Activated CD4-positive, alpha-beta T cell treated with anti-CD3 and anti-CD28 coated beads, Interleukin-2, amount 10 ng/mL, durations not matched to agents 7 days and 5 days (primary cell): ENCODE data around the gene RORB. TPM values are rescaled to one million over a fixed set of nuclear protein-coding genes. Genes with fewer than 3 reads are reported as not detected.

Experiments used
- CTCF ChIA-PET: fragments of 350-600 bp; sonication (Branson Sonifier 250); formaldehyde crosslinking; loops from one replicate; lab custom pipeline; 2021; ENCODE audit warnings: antibody characterized with exemption; lab: Charles Lee
- POLR2A ChIA-PET: fragments of 350-600 bp; sonication (Branson Sonifier 250); formaldehyde crosslinking; loops from one replicate; lab custom pipeline; 2021; ENCODE audit warnings: antibody characterized with exemption; lab: Charles Lee
- DNase-seq: peaks from one replicate; pipeline ENCODE4 v3.0.0-alpha.2; 2020
- H3K27ac Mint-ChIP-seq: one replicate; pipeline ENCODE4 v1.8.0; 2021; ENCODE audit warnings: mild to moderate bottlenecking, moderate library complexity, mixed read lengths
- H3K27me3 Mint-ChIP-seq: one replicate; pipeline ENCODE4 v1.8.0; 2021; ENCODE audit warnings: mixed read lengths
- H3K36me3 Mint-ChIP-seq: one replicate; pipeline ENCODE4 v1.8.0; 2021; ENCODE audit warnings: low read depth, mixed read lengths
- H3K4me1 Mint-ChIP-seq: one replicate; pipeline ENCODE4 v1.8.0; 2021; ENCODE audit warnings: mixed read lengths
- H3K4me3 Mint-ChIP-seq: one replicate; pipeline ENCODE4 v1.8.0; 2021; ENCODE audit warnings: mild to moderate bottlenecking, moderate library complexity, mixed read lengths
- H3K9me3 Mint-ChIP-seq: one replicate; pipeline ENCODE4 v1.8.0; 2021; ENCODE audit warnings: mixed read lengths
- total RNA-seq, 2 experiments: library from RNA; stranded (reverse); gene quantifications; one replicate each; pipeline ENCODE4 v1.2.3, GENCODE V29; 2021

RORB gene
- total RNA-seq, 2 experiments from 2014 or later: not detected

GRCh38 chr9:74573640-74574191, 76.6 kb downstream of the RORB start:
- CTCF ChIA-PET: no interaction called here
- no peaks in the 10 kb centered on the region for H3K36me3 Mint-ChIP-seq
- H3K27me3 Mint-ChIP-seq: no peaks in the 10 kb centered on the region
- POLR2A ChIA-PET: no interaction called here
- no peaks in the 10 kb centered on the region for H3K9me3 Mint-ChIP-seq
- no peak overlapping the region for H3K27ac Mint-ChIP-seq
- H3K4me3 Mint-ChIP-seq: no peak overlapping the region
- no peaks in the 10 kb centered on the region for H3K4me1 Mint-ChIP-seq
- DNase-seq: no peak

- no peaks in the 10 kb centered on the region for H3K27me3 Mint-ChIP-seq
- no peak overlapping the region for H3K4me3 Mint-ChIP-seq
- CTCF ChIA-PET: interaction anchor here (0.6 kb wide), 1 partner anchor 1468 kb away, joined by 3 read pairs; no protein-coding TSS in a partner anchor
- no peak overlapping the region for H3K27ac Mint-ChIP-seq
- no peak for DNase-seq
- H3K9me3 Mint-ChIP-seq: no peaks in the 10 kb centered on the region
- H3K4me1 Mint-ChIP-seq: no peaks in the 10 kb centered on the region
- POLR2A ChIA-PET: no interaction called here
- no peaks in the 10 kb centered on the region for H3K36me3 Mint-ChIP-seq
Observed at GRCh38 chr9:74576176-74576575, 79.0 kb downstream of the RORB start.

- H3K27ac Mint-ChIP-seq: no peak overlapping the region
Observed at GRCh38 chr9:74577956-74578355, 80.8 kb downstream of the RORB start.

GRCh38 chr9:74589576-74589975, 92.4 kb downstream of the RORB start:
- Mint-ChIP-seq H3K4me1 (no peaks in the 10 kb centered on the region), H3K4me3 (no peak overlapping the region), H3K9me3 (no peaks in the 10 kb centered on the region), H3K27me3 (peaks cover 1% of the 10 kb centered on the region), H3K27ac (no peak overlapping the region), H3K36me3 (no peaks in the 10 kb centered on the region)
- DNase-seq: no peak
- ChIA-PET POLR2A (no interaction called here), CTCF (no interaction called here)

More at GRCh38 chr9:74577956-74578355, 80.8 kb downstream of the RORB start:
- no peaks in the 10 kb centered on the region for H3K9me3 Mint-ChIP-seq
- no peak for DNase-seq
- no peak overlapping the region for H3K4me3 Mint-ChIP-seq
- H3K27me3 Mint-ChIP-seq: no peaks in the 10 kb centered on the region
- no peaks in the 10 kb centered on the region for H3K36me3 Mint-ChIP-seq
- H3K4me1 Mint-ChIP-seq: no peaks in the 10 kb centered on the region
- ChIA-PET CTCF (no interaction called here), POLR2A (no interaction called here)

GRCh38 chr9:74595286-74595685, 98.2 kb downstream of the RORB start:
- Mint-ChIP-seq H3K4me1 (no peaks in the 10 kb centered on the region), H3K27ac (no peak overlapping the region), H3K4me3 (no peak overlapping the region), H3K9me3 (no peaks in the 10 kb centered on the region), H3K27me3 (peaks cover 1% of the 10 kb centered on the region), H3K36me3 (no peaks in the 10 kb centered on the region)
- DNase-seq: no peak
- ChIA-PET POLR2A (no interaction called here), CTCF (no interaction called here)

GRCh38 chr9:74598874-74599273, 101.7 kb downstream of the RORB start:
- H3K9me3 Mint-ChIP-seq: no peaks in the 10 kb centered on the region
- H3K4me3 Mint-ChIP-seq: no peak overlapping the region
- H3K4me1 Mint-ChIP-seq: no peaks in the 10 kb centered on the region
- ChIA-PET POLR2A (no interaction called here), CTCF (no interaction called here)
- no peaks in the 10 kb centered on the region for H3K27me3 Mint-ChIP-seq
- H3K27ac Mint-ChIP-seq: no peak overlapping the region
- DNase-seq: no peak
- no peaks in the 10 kb centered on the region for H3K36me3 Mint-ChIP-seq

- no peak overlapping the region for H3K4me3 Mint-ChIP-seq
- ChIA-PET CTCF (no interaction called here), POLR2A (no interaction called here)
- H3K36me3 Mint-ChIP-seq: no peaks in the 10 kb centered on the region
- no peak overlapping the region for H3K27ac Mint-ChIP-seq
- no peak for DNase-seq
- no peaks in the 10 kb centered on the region for H3K4me1 Mint-ChIP-seq
- H3K9me3 Mint-ChIP-seq: no peaks in the 10 kb centered on the region
- peaks cover 2% of the 10 kb centered on the region for H3K27me3 Mint-ChIP-seq
Observed at GRCh38 chr9:74609671-74610405, 112.7 kb downstream of the RORB start.

- Mint-ChIP-seq H3K4me3 (no peak overlapping the region), H3K4me1 (no peaks in the 10 kb centered on the region), H3K36me3 (no peaks in the 10 kb centered on the region), H3K27ac (no peak overlapping the region), H3K27me3 (peaks cover 2% of the 10 kb centered on the region), H3K9me3 (no peaks in the 10 kb centered on the region)
- DNase-seq: no peak
- POLR2A ChIA-PET: no interaction called here
- CTCF ChIA-PET: no interaction called here
Observed at GRCh38 chr9:74610523-74611061, 113.5 kb downstream of the RORB start.

- Mint-ChIP-seq H3K4me3 (no peak overlapping the region), H3K4me1 (no peaks in the 10 kb centered on the region), H3K27ac (no peak overlapping the region), H3K9me3 (no peaks in the 10 kb centered on the region), H3K36me3 (no peaks in the 10 kb centered on the region), H3K27me3 (no peaks in the 10 kb centered on the region)
- no peak for DNase-seq
- ChIA-PET POLR2A (no interaction called here), CTCF (no interaction called here)
Observed at GRCh38 chr9:74630228-74630627, 133.1 kb downstream of the RORB start.

GRCh38 chr9:74639112-74639511, 142.0 kb downstream of the RORB start:
- Mint-ChIP-seq H3K27ac (no peak overlapping the region), H3K4me3 (no peak overlapping the region), H3K9me3 (no peaks in the 10 kb centered on the region), H3K36me3 (no peaks in the 10 kb centered on the region), H3K4me1 (no peaks in the 10 kb centered on the region), H3K27me3 (no peaks in the 10 kb centered on the region)
- ChIA-PET POLR2A (no interaction called here), CTCF (interaction anchor here (0.7 to 1.1 kb wide), 2 partner anchors 12 to 14 kb away, joined by 3 to 4 read pairs; no protein-coding TSS in a partner anchor)
- DNase-seq: no peak

GRCh38 chr9:74642376-74642775, 145.2 kb downstream of the RORB start:
- Mint-ChIP-seq H3K36me3 (no peaks in the 10 kb centered on the region), H3K27me3 (no peaks in the 10 kb centered on the region), H3K4me3 (no peak overlapping the region), H3K27ac (no peak overlapping the region), H3K9me3 (no peaks in the 10 kb centered on the region), H3K4me1 (no peaks in the 10 kb centered on the region)
- CTCF ChIA-PET: interaction anchor here (1.3 kb wide), 1 partner anchor 15 kb away, joined by 5 read pairs; no protein-coding TSS in a partner anchor
- POLR2A ChIA-PET: no interaction called here
- no peak for DNase-seq

GRCh38 chr9:74643303-74643923, 146.3 kb downstream of the RORB start:
- Mint-ChIP-seq H3K36me3 (no peaks in the 10 kb centered on the region), H3K9me3 (no peaks in the 10 kb centered on the region), H3K27ac (no peak overlapping the region), H3K27me3 (no peaks in the 10 kb centered on the region), H3K4me1 (no peaks in the 10 kb centered on the region), H3K4me3 (no peak overlapping the region)
- no peak for DNase-seq
- CTCF ChIA-PET: interaction anchor here (1.3 kb wide), 1 partner anchor 16 kb away, joined by 5 read pairs; no protein-coding TSS in a partner anchor
- POLR2A ChIA-PET: no interaction called here

- Mint-ChIP-seq H3K4me3 (no peak overlapping the region), H3K36me3 (no peaks in the 10 kb centered on the region), H3K4me1 (no peaks in the 10 kb centered on the region), H3K27ac (no peak overlapping the region), H3K9me3 (no peaks in the 10 kb centered on the region), H3K27me3 (no peaks in the 10 kb centered on the region)
- ChIA-PET CTCF (no interaction called here), POLR2A (no interaction called here)
- DNase-seq: no peak
Observed at GRCh38 chr9:74644023-74644422, 146.9 kb downstream of the RORB start.
